Ureter (tissue), 1 donor: ENCODE results near the gene DYNLL1. TPM values are rescaled to one million over a fixed set of nuclear protein-coding genes. Genes with fewer than 3 reads are reported as not detected.
"Not testable (repeated sequence)": the region's sequence is repeated elsewhere in the genome, so short reads cannot be mapped to it uniquely, and the experiment has no call there.

Experiments
- DNase-seq: peaks from one replicate; pipeline ENCODE4 v3.0.0-alpha.2; 2020; ENCODE audit warnings: low spot score
- total RNA-seq: library from RNA; stranded (reverse); gene quantifications from one replicate; pipeline ENCODE4 v1.2.4, GENCODE V29; 2023
- donor health status: DM: yes; HTN: yes; CAD: no.

The DYNLL1 gene
- 313 TPM for total RNA-seq

DNA sequence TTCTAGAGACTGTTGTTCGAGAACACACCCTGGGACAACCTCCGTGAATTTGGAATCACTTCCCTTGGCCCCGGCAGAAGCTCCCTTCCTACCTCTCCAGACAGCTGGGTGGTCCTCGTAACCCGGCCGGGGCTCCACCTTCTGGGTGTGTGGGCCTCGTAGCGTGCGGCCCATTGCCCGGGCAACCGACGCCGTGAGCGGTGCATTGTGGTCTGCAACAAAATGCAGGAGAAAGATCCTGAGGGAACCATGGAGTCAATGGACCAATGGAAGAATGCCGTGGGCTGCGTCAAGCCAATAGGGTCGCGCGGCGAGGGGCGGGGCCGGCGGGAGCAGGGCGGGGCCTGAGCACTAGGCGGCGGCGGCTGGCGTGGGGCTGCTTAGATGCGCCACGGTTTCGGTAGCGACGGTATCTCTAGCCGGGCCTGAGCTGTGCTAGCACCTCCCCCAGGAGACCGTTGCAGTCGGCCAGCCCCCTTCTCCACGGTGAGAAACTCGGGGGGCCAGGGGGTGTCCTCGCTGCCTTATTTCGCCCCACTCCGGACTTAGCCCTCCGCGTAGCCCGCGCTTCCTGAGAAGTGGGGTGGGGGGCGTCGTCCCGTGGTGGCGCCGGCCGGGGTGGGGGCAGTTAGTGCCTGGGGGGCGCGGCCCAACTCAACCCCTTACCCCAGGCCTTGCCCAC lies at the start of gene DYNLL1:
TSS of gene DYNLL1 (plus strand) at position 383 of the 682 bp plus-strand sequence. CDS start 309 bp downstream, outside the sequence.
- DNase-seq: peak; percentile 97

DNA sequence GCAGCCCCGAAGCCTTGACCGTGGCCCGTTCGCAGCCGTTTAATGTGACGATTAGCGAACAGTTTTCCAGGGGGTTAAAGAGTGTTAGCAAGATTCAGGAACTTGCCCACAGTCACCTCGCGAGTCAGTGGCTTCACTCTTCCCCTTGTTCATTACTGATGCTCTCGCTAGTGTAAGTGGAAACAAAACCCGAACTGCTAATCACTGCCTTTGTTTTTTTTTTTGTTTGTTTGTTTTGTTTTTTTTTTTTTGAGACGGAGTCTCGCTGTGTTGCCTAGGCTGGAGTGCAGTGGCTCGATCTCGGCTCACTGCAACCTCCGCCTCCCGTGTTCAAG lies 49.1 kb upstream of the DYNLL1 start:
- not testable (repeated sequence) for DNase-seq

- no peak for DNase-seq
These were observed 47.9 kb upstream of the DYNLL1 start for GRCh38 chr12:120447992-120448391.

DNA sequence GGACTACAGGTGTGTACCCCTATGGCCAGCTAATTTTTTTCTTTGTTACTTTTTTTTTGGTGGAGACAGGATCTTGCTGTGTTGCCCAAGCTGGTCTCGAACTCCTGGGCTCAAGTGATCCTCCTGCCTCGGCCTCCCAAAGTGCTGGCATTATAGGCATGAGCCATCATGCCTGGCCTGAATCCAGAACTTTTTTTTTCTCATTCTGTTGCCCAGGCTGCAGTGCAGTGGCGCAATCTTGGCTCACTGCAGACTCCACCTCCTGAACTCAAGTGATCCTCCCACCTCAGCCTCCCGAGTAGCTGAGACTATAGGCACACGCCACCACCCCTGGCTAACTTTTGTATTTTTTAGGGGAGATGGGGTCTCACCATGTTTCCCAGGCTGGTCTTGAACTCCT lies 43.4 kb upstream of the DYNLL1 start:
- not testable (repeated sequence) for DNase-seq

DNA sequence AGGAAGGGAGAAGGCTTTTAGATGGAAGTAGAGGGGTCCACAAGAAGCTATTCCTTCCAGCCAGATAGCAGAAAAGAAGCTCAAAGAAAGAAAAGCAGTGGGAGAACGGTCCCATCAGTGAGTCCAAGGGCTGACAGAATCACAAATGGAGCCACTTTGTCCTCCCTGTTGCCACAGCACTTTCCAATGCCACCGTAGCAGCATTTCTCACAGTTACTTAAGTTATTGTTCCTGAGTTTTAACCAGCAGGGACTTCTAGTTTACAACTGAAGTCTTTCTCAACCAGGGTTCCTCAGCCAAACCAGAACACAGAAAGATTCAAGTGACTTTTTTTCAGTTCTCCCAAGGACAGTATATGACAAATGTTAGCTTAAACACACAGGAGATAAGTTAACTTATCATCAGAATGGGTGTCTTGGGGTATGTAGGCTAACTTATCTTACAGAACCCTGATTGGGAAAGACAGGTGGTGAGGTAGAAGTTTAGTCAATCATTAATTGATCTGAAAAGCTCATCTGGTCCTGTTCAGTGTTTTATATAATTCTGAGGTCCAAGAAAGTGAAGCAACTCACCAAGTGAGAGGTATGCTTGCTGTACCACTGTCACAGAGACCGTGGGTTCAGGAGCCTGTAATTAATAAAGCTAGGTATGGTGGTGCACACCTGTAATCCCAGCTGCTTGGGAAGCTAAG lies 42.7 kb upstream of the DYNLL1 start:
- DNase-seq: no peak

- no peak for DNase-seq
These were observed 41.9 kb upstream of the DYNLL1 start for GRCh38 chr12:120453977-120454376.

- no peak for DNase-seq
These were observed 40.6 kb upstream of the DYNLL1 start for GRCh38 chr12:120455302-120455701.

GRCh38 chr12:120457133-120457532 lies 38.8 kb upstream of the DYNLL1 start:
- no peak for DNase-seq

DNA sequence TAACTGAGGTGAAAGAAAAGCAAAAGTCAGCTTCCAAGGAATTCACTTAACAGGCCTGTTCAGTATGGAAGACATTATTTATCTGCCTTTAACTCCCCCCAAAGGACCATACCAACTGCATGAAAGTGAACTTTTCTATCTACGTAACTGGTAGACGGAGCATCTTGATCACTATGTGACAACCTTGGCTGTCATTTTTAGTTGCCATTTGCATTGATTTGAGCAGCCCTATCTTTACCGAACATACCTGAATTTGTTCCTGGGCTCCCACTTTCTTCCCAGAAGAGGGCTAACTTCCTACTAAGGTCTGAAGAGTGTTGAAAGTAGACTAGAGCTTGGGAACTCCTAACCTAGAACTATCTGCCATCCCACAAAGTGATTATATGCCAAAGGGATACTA lies 35.8 kb upstream of the DYNLL1 start:
- no peak for DNase-seq

GRCh38 chr12:120462099-120462640 lies 33.7 kb upstream of the DYNLL1 start:
- DNase-seq: no peak

DNA sequence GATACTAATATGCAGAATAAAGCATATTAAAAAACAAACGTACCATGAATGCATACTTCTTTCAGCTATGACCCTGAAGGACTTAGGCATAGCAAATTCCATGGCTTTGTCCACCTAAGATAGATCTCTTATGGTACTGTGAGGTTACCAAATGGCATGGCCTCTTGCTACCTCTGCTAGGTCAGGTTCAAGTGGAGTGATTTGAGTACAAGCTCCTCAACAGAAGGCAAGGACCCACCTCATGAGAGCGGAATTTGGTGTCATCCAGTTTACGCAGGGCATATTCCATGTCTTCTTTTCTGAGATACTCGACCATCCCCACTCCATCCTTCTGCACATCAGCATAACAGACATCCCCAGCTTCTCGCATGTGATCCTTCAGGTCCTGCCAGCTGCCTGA lies 32.2 kb upstream of the DYNLL1 start:
- DNase-seq: no peak

- DNase-seq: no peak
These were observed 30.2 kb upstream of the DYNLL1 start for GRCh38 chr12:120465756-120466155.

- no peak for DNase-seq
These were observed 29.2 kb upstream of the DYNLL1 start for GRCh38 chr12:120466560-120467315.

- DNase-seq: no peak
These were observed 28.5 kb upstream of the DYNLL1 start for GRCh38 chr12:120467439-120467838.

DNA sequence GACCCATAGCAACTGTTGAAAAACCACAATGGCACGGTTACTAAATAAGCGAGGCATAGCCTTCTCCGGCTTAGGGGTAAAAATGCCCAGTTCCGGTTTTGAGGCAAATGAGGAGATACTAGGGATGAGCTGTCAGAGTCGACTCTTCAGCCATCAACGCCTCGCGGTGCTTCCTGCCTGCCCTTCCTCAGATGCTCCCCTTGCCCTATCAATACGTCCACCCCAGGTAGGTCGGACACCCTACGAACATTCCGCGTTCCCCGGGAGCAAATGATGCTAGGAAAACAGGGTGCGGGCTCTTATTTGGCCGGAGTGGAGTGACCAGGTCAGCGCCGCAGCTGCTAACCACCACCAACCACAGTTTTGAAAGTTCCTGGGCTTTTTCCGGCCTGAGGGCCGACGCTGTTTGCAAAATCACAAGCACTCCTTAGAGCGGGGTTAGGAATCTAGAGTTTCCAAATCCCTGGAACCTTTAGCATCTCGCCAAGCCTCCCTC lies 27.5 kb upstream of the DYNLL1 start:
- peak; percentile 47 for DNase-seq

DNA sequence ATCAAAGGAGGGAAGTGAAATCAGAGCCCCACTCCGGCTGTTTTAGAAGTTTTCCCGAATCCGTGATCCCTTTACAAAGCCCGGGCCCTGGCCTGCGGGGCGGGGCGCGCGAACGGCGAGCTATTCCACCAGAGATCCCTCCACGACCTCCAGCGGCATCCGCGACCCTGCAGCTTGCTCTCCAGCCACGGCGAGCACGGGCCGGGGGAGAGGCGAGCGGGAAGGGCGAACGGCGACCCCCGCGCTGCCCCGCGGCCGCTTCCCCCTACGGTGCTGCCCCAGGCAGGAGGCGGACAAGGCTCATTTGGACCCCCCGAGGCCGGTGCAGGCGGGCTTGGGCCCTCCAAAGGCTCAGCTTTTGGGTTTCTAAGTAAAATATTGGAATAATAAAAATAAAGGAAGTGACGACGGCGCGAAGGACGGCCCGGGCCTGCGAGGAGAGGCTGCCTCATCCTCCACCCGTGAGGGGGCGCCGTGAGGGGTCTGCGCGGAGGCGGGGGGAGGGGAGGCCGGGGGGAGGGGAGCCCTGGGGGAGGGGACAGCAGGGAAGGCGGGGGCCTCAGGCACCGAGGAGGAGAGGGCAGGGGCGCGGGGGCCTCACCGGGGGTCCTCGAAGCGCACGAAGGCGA lies 27.0 kb upstream of the DYNLL1 start:
- peak; percentile 48 for DNase-seq

- DNase-seq: peak; percentile 95
These were observed 26.3 kb upstream of the DYNLL1 start, which contains the start of gene SRSF9 for GRCh38 chr12:120469450-120470149. SRSF9 (minus strand) TSS chr12:120469748; CDS start chr12:120469609, 139 bp downstream.

DNA sequence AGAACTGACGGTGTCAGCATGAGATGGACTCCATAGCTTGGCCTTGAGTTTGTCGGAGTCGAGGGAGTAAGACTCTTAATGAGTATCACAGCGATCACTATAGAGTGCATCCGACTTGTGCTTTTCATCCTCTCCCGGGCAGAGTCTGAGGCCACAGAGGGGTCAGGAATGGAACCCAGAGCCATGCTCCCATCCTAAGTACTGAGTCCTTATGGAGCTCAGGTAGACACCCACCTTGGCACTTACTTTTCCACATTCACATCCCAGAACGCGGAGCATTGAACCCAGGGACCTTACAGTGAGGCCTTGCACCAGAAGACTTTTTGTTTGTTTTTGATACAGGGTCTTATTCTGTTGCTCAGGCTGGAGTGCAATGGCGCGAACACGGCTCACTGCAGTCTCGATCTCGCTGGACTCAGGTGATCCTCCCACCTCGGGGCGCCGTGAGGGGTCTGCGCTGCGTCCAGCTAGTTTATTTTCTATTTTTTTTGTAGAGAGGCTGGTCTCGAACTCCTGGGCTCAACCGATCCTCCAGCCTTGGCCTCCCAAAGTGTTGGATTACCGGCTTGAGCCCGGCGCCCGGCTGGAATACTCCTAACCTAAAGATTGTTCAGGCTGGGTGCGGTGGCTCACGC lies 25.6 kb upstream of the DYNLL1 start:
- DNase-seq: no peak

- DNase-seq: no peak
These were observed 23.4 kb upstream of the DYNLL1 start for GRCh38 chr12:120472521-120472920.

DNA sequence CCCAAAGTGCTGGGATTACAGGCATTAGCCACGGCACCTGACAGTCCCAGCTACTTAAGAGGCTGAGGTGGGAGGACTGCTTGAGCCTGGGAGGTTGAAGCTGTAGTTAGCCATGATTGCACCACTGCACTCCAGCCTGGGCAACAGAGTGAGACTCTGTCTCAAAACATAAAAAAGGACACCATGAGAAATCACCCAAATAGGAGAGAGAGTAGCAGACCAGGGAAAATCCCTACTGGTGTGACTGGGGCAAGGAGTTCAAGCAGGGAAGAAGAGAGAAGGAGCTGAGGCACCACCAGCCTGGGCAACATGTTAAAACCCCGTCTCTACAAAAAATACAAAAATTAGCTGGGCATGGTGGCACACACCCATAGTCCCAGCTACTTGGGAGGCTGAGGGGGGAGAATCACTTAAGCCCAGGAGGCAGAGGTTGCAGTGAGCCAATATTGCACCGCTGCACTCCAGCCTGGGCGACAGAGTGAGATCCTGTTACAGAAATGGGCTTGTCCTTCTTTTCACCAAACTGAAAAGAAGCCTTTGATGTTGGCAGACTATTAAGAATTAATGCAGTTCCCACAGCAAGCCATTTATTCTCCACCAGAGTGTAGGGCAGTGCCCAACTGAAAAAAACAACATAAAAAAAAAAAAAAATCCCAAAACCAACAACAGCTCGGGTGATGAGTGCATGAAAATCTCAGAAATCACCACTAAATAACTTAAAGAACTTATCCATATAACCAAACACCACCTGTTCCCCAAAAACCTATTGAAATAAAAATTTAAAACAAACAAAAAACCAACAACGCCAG lies 21.9 kb upstream of the DYNLL1 start:
- no peak for DNase-seq
